ENCODE results near the gene COQ9.

COQ9 gene

GRCh38 chr16:57483725-57484514, 36.6 kb downstream of the COQ9 start:
- H3K4me3 ChIP-seq (ENCODE audit: low read depth, low read length), result no peak overlapping the region
- TF ChIP-seq, protein P1, sequence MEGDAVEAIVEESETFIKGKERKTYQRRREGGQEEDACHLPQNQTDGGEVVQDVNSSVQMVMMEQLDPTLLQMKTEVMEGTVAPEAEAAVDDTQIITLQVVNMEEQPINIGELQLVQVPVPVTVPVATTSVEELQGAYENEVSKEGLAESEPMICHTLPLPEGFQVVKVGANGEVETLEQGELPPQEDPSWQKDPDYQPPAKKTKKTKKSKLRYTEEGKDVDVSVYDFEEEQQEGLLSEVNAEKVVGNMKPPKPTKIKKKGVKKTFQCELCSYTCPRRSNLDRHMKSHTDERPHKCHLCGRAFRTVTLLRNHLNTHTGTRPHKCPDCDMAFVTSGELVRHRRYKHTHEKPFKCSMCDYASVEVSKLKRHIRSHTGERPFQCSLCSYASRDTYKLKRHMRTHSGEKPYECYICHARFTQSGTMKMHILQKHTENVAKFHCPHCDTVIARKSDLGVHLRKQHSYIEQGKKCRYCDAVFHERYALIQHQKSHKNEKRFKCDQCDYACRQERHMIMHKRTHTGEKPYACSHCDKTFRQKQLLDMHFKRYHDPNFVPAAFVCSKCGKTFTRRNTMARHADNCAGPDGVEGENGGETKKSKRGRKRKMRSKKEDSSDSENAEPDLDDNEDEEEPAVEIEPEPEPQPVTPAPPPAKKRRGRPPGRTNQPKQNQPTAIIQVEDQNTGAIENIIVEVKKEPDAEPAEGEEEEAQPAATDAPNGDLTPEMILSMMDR (IDR thresholded peaks at IDR 0.05; ENCODE audit: borderline replicate concordance, insufficient read depth, low read depth, low read length), result no peak

- TF ChIP-seq, protein P1 (IDR thresholded peaks at IDR 0.05; ENCODE audit: borderline replicate concordance, insufficient read depth, low read depth, low read length), result no peak
- H3K4me3 ChIP-seq (ENCODE audit: low read depth, low read length), result no peak overlapping the region
Measured at GRCh38 chr16:57484515-57485005, 37.3 kb downstream of the COQ9 start.

- TF ChIP-seq, protein P1 (IDR thresholded peaks at IDR 0.05; ENCODE audit: borderline replicate concordance, insufficient read depth, low read depth, low read length), result no peak
- no peak overlapping the region for H3K4me3 ChIP-seq (ENCODE audit: low read depth, low read length)
Measured at GRCh38 chr16:57485091-57485915, 38.0 kb downstream of the COQ9 start.

- peak within 1 kb of the TSS; percentile 39 for H3K4me3 ChIP-seq (ENCODE audit: low read depth, low read length)
- TF ChIP-seq, protein P1 (IDR thresholded peaks at IDR 0.05; ENCODE audit: borderline replicate concordance, insufficient read depth, low read depth, low read length), result no peak
Measured at GRCh38 chr16:57485916-57486857, 38.9 kb downstream of the COQ9 start, which contains the start of gene DOK4. TSS of gene DOK4 (minus strand) at chr16:57486493. CDS start at chr16:57479507, 6,986 bp downstream.

- peak overlapping the region; percentile 39 for H3K4me3 ChIP-seq (ENCODE audit: low read depth, low read length)
- TF ChIP-seq, protein P1 (IDR thresholded peaks at IDR 0.05; ENCODE audit: borderline replicate concordance, insufficient read depth, low read depth, low read length), result no peak
Measured at GRCh38 chr16:57486858-57487834, 39.9 kb downstream of the COQ9 start.

All from GM12875 (cell line).